Right atrium auricular region (tissue), 2 donors: Measurements from ENCODE around the gene APOL1. TPM values are rescaled to one million over a fixed set of nuclear protein-coding genes. Genes with fewer than 3 reads are reported as not detected.
"Not testable (repeated sequence)": the region's sequence is repeated elsewhere in the genome, so short reads cannot be mapped to it uniquely, and the experiment has no call there.

Source experiments
- DNase-seq: peaks from one replicate; pipeline ENCODE4 v3.0.0-alpha.2; 2019; ENCODE audit warnings: low spot score
- H3K27ac ChIP-seq, 2 donors: fragments of 200-600 bp; sonication (generic); 1 replicate in 1 of 2; 2 replicates in 1 of 2; pipeline ENCODE4 v1.5.1; 2016 to 2019
- H3K27me3 ChIP-seq, 2 donors: fragments of 200-600 bp; sonication (generic); one replicate each; pipeline versions ENCODE4 v1.5.1 to v1.6.0; 2017 to 2019
- H3K36me3 ChIP-seq: fragments of 200-600 bp; sonication (generic); one replicate; pipeline ENCODE4 v1.5.1; 2016
- H3K4me1 ChIP-seq, 2 donors: fragments of 200-600 bp; sonication (generic); one replicate each; pipeline versions ENCODE4 v1.5.1 to v1.6.0; 2017 to 2019
- H3K4me3 ChIP-seq, 2 donors: fragments of 200-600 bp; sonication (generic); 1 replicate in 1 of 2; 2 replicates in 1 of 2; pipeline ENCODE4 v1.5.1; 2017 to 2019; ENCODE audit warnings: mild to moderate bottlenecking in 1 of 2, moderate library complexity in 1 of 2
- H3K9me3 ChIP-seq, 2 donors: fragments of 200-600 bp; sonication (generic); one replicate each; pipeline ENCODE4 v1.5.1; 2019
- CTCF ChIP-seq, 2 donors: fragments of 200-600 bp; sonication (generic); IDR thresholded peaks; one replicate each; pipeline ENCODE4 v1.5.1; 2019; ENCODE audit warnings: antibody characterized with exemption in 2 of 2
- total RNA-seq, 2 donors: library from RNA; depleted of rRNA; stranded (reverse); fragments of >200 nt; gene quantifications; one replicate each; pipeline ENCODE4 v1.1.0, GENCODE V29; 2016

Gene APOL1
- total RNA-seq, 2 donors from 2014 or later = 10.7 to 18.1 TPM

- no peak overlapping the region for H3K4me3 ChIP-seq
- H3K27ac ChIP-seq = peak overlapping the region; percentile 36 to 66
- H3K27me3 ChIP-seq = no peaks in the 10 kb centered on the region
- H3K4me1 ChIP-seq = peaks cover 0 to 13% of the 10 kb centered on the region in 2 donors
- TF ChIP-seq CTCF (IDR thresholded peaks at IDR 0.05) = peak; percentile 58 to 91
- DNase-seq = peak; percentile 81
- H3K9me3 ChIP-seq = no peaks in the 10 kb centered on the region
- peaks cover 90% of the 10 kb centered on the region for H3K36me3 ChIP-seq
Observed at GRCh38 chr22:36286096-36286957, 33.4 kb downstream of the APOL1 start.

GRCh38 chr22:36287881-36288515 lies 35.1 kb downstream of the APOL1 start:
- no peak overlapping the region for H3K27ac ChIP-seq
- peaks cover 0 to 13% of the 10 kb centered on the region in 2 donors for H3K4me1 ChIP-seq
- no peak overlapping the region for H3K4me3 ChIP-seq
- H3K36me3 ChIP-seq = peaks cover 90% of the 10 kb centered on the region
- no peaks in the 10 kb centered on the region for H3K9me3 ChIP-seq
- no peak for TF ChIP-seq CTCF (IDR thresholded peaks at IDR 0.05)
- H3K27me3 ChIP-seq = no peaks in the 10 kb centered on the region
- DNase-seq = no peak

- Histone ChIP-seq H3K9me3 (no peaks in the 10 kb centered on the region), H3K27ac (no peak overlapping the region), H3K36me3 (peaks cover 90% of the 10 kb centered on the region), H3K27me3 (no peaks in the 10 kb centered on the region), H3K4me1 (peaks cover 0 to 13% of the 10 kb centered on the region in 2 donors), H3K4me3 (no peak overlapping the region)
- no peak for DNase-seq
- no peak for TF ChIP-seq CTCF (IDR thresholded peaks at IDR 0.05)
Observed at GRCh38 chr22:36288571-36289405, 35.9 kb downstream of the APOL1 start.

- H3K4me1 ChIP-seq = peaks cover 0 to 13% of the 10 kb centered on the region in 2 donors
- TF ChIP-seq CTCF (IDR thresholded peaks at IDR 0.05) = no peak
- H3K4me3 ChIP-seq = no peak overlapping the region
- no peaks in the 10 kb centered on the region for H3K9me3 ChIP-seq
- peaks cover 90% of the 10 kb centered on the region for H3K36me3 ChIP-seq
- no peak for DNase-seq
- H3K27ac ChIP-seq = no peak overlapping the region
- no peaks in the 10 kb centered on the region for H3K27me3 ChIP-seq
Observed at GRCh38 chr22:36289406-36289870, 36.5 kb downstream of the APOL1 start.

GRCh38 chr22:36289948-36290371 lies 37.0 kb downstream of the APOL1 start:
- peaks cover 0 to 13% of the 10 kb centered on the region in 2 donors for H3K4me1 ChIP-seq
- not testable (repeated sequence) for H3K9me3 ChIP-seq, H3K27me3 ChIP-seq, DNase-seq, H3K27ac ChIP-seq, H3K4me3 ChIP-seq
- H3K36me3 ChIP-seq = peaks cover 90% of the 10 kb centered on the region

- Histone ChIP-seq H3K36me3 (peaks cover 90% of the 10 kb centered on the region), H3K4me1 (peaks cover 0 to 13% of the 10 kb centered on the region in 2 donors)
- DNase-seq, H3K4me3 ChIP-seq, H3K27me3 ChIP-seq, H3K27ac ChIP-seq, H3K9me3 ChIP-seq: not testable (repeated sequence)
Observed at GRCh38 chr22:36290391-36291075, 37.6 kb downstream of the APOL1 start.
